Fibroblast of the aortic adventitia (primary cell): ENCODE results near the gene C4BPB. TPM values are rescaled to one million over a fixed set of nuclear protein-coding genes. Genes with fewer than 3 reads are reported as not detected.

ENCODE experiments used
- DNase-seq: peaks from one replicate; pipeline ENCODE4 v3.0.0-alpha.2; 2010; ENCODE audit warnings: low read depth
- H3K4me3 ChIP-seq: 2 replicates; pipeline ENCODE4 v1.5.1; 2011; ENCODE audit warnings: low read depth, mild to moderate bottlenecking, control low read depth, low read length, moderate library complexity
- CTCF ChIP-seq: IDR thresholded peaks from 2 replicates; pipeline ENCODE4 v1.5.1; 2011; ENCODE audit warnings: mild to moderate bottlenecking, low read length, control low read depth, inconsistent platforms; ENCODE audit not compliant: insufficient read depth
- total RNA-seq: library from RNA; depleted of rRNA; stranded (reverse); fragments of >200 nt; gene quantifications from 2 replicates; pipeline ENCODE4 v1.2.3, GENCODE V29; 2012; ENCODE audit warnings: low replicate concordance

Gene C4BPB
- total RNA-seq, 1 donor, result not detected

DNA sequence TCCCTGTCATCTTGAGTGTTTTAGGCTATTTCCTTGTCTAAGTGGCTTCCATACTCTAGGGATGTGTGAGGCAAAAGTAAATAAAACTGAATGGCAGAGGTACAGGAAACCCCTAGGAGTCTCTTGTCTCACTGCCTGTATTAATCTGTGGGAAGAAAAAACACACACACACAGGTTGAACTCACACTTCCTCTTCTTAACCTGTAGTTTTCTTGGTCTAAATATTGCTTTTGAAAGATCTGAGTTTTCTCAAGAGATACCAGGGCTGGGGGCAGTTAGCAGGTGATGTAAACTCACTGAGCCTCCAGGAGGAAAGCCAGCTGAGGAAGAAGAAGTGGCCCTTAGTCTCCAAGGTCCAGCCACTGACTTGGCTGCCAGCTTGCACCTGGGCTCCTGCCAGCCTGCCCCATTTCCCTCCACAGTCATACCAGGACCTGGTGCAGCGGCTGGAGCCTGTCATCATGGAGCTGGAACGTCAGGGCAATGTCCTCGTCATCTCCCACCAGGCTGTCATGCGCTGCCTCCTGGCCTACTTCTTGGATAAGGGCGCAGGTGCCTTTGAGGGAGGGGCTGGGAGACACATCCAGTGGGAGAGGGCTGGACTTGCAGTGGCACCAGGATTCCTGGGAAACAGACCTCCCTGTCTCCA lies 18.7 kb upstream of the C4BPB start:
- H3K4me3 ChIP-seq, result no peak overlapping the region
- DNase-seq, result no peak
- TF ChIP-seq CTCF, result no peak

DNA sequence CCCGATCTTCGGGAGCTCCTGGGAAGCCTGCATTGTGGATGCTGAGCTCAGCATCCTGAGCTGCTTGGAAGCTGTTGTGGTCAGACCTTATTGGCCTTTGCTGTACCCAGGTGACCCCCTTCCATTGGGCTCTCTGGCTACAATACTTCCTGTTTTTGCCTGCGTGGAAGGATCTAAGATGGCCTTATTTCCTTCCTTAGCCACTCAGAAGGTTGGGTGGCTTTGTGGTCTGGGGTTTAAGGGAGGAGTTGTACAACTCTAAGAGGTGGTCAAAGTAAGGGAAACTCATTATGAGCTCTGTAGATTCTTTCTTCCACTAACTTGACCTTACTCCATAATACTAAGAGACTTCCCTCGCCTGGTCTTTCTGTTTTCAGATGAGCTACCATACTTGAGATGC lies 17.8 kb upstream of the C4BPB start:
- no peak for DNase-seq
- no peak for TF ChIP-seq CTCF
- no peak overlapping the region for H3K4me3 ChIP-seq

DNA sequence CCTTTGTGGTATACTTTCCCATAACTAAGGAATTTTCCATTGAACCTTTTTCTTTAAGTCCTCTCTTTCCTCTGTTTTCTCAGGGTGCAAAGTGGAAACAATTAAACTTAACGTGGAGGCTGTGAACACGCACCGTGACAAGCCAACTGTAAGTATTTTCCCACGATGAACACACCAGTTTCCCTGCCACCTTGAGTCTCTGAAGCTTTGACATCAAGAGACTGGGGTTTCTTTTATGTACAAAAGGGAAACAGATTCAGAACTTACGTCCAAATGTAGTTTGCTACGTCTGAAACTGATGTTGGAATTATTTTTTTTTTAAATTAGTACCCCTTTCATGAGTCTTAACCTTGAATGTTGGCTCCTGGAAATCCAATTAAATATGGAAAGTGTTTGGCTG lies 17.2 kb upstream of the C4BPB start:
- TF ChIP-seq CTCF, result no peak
- no peak for DNase-seq
- no peak overlapping the region for H3K4me3 ChIP-seq

- no peak for DNase-seq
- no peak overlapping the region for H3K4me3 ChIP-seq
- no peak for TF ChIP-seq CTCF
Measured at GRCh38 chr1:207072233-207072632, 16.4 kb upstream of the C4BPB start.

- TF ChIP-seq CTCF, result no peak
- H3K4me3 ChIP-seq, result no peak overlapping the region
- no peak for DNase-seq
Measured at GRCh38 chr1:207073906-207074820, 14.5 kb upstream of the C4BPB start.

DNA sequence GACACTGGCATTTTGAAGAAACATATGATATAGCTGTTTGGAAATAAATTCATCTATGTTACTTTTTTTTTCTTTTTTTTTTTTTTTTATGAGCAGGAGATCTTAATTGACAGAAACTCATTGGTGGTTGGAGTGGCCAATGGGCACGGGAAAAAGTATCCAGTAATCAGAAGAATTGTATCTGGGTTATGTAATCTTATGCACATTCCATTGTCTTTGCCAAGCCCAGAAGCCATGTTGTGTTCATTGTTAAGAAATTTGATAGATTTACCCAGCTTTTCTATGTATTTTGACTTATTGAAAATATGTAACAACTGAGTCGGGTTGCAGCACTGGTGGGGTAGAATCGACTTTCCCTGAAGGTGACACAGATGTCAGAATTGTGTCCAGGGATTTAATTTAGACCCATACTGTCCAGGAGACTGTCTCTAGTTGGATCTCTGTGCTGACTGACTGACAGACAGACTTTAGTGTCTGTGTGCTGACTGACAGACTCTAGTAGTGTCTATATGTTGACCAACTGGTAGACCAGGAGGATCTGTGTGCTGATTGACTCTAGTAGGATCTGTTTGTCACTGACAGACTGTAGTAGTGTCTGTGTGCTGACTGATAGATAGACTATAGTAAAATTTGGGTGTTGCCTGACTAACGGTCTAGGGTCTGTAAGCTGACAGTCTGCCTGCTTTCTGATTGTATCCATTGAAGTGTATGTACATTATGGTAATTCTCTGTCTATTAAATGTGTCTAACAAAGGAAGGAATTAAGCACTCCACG lies 12.3 kb upstream of the C4BPB start:
- no peak overlapping the region for H3K4me3 ChIP-seq
- no peak for TF ChIP-seq CTCF
- DNase-seq, result peak; percentile 60
